GM21737 (cell line): ENCODE measurements around the gene COL12A1.

Experiments
- ATAC-seq: cut with Tn5 transposase; IDR thresholded peaks from one replicate; pipeline ENCODE4 v1.9.1; 2021; ENCODE audit warnings: mild to moderate bottlenecking, moderate library complexity; ENCODE audit not compliant: unreplicated experiment

The COL12A1 gene

GRCh38 chr6:75145211-75145610 lies 60.6 kb downstream of the COL12A1 start:
- no peak for ATAC-seq

GRCh38 chr6:75144386-75144785 lies 61.5 kb downstream of the COL12A1 start:
- no peak for ATAC-seq

- no peak for ATAC-seq
These were observed 62.7 kb downstream of the COL12A1 start for GRCh38 chr6:75143191-75143590.

GRCh38 chr6:75142721-75143120 lies 63.1 kb downstream of the COL12A1 start:
- ATAC-seq = no peak

- no peak for ATAC-seq
These were observed 70.0 kb downstream of the COL12A1 start for GRCh38 chr6:75135876-75136275.

GRCh38 chr6:75135450-75135849 lies 70.4 kb downstream of the COL12A1 start:
- no peak for ATAC-seq

GRCh38 chr6:75130784-75131183 lies 75.1 kb downstream of the COL12A1 start:
- no peak for ATAC-seq

- ATAC-seq = no peak
These were observed 76.8 kb downstream of the COL12A1 start for GRCh38 chr6:75128878-75129570.

- no peak for ATAC-seq
These were observed 79.3 kb downstream of the COL12A1 start for GRCh38 chr6:75126518-75126917.

- ATAC-seq = no peak
These were observed 80.9 kb downstream of the COL12A1 start for GRCh38 chr6:75124983-75125382.

GRCh38 chr6:75124085-75124484 lies 81.8 kb downstream of the COL12A1 start:
- no peak for ATAC-seq

- ATAC-seq = no peak
These were observed 86.8 kb downstream of the COL12A1 start for GRCh38 chr6:75118925-75119515.

- ATAC-seq = no peak
These were observed 88.2 kb downstream of the COL12A1 start for GRCh38 chr6:75117701-75118100.

GRCh38 chr6:75116946-75117345 lies 88.9 kb downstream of the COL12A1 start:
- ATAC-seq = no peak

- no peak for ATAC-seq
These were observed 90.4 kb downstream of the COL12A1 start for GRCh38 chr6:75115481-75115880.

GRCh38 chr6:75114806-75115205 lies 91.0 kb downstream of the COL12A1 start:
- ATAC-seq = no peak

- ATAC-seq = no peak
These were observed 91.7 kb downstream of the COL12A1 start for GRCh38 chr6:75114195-75114594.

- no peak for ATAC-seq
These were observed 92.4 kb downstream of the COL12A1 start for GRCh38 chr6:75113446-75113845.

- ATAC-seq = no peak
These were observed 96.1 kb downstream of the COL12A1 start for GRCh38 chr6:75109765-75110164.

GRCh38 chr6:75109022-75109421 lies 96.8 kb downstream of the COL12A1 start:
- ATAC-seq = no peak

- ATAC-seq = no peak
These were observed 97.4 kb downstream of the COL12A1 start for GRCh38 chr6:75108333-75108974.

- no peak for ATAC-seq
These were observed 97.9 kb downstream of the COL12A1 start for GRCh38 chr6:75107913-75108312.
